HG03025 (cell line): ENCODE measurements around the gene RPUSD3.
"Not testable (repeated sequence)": the region's sequence is repeated elsewhere in the genome, so short reads cannot be mapped to it uniquely, and the experiment has no call there.

Experiments
- ATAC-seq: cut with Tn5 transposase; IDR thresholded peaks from one replicate; pipeline ENCODE4 v1.9.1; 2021; ENCODE audit warnings: mild to moderate bottlenecking, moderate library complexity; ENCODE audit not compliant: unreplicated experiment, low FRiP score

The RPUSD3 gene

GRCh38 chr3:9866639-9867038 is 22.8 kb upstream of the RPUSD3 start:
- ATAC-seq = no peak

GRCh38 chr3:9865125-9865637 is 21.4 kb upstream of the RPUSD3 start:
- ATAC-seq = not testable (repeated sequence)

- no peak for ATAC-seq
Observed at GRCh38 chr3:9864200-9864927, 20.6 kb upstream of the RPUSD3 start.

GRCh38 chr3:9863058-9863772 is 19.4 kb upstream of the RPUSD3 start:
- ATAC-seq = no peak

GRCh38 chr3:9862391-9863057 is 18.7 kb upstream of the RPUSD3 start:
- ATAC-seq = no peak

- no peak for ATAC-seq
Observed at GRCh38 chr3:9861626-9862130, 17.9 kb upstream of the RPUSD3 start.

GRCh38 chr3:9861201-9861600 is 17.4 kb upstream of the RPUSD3 start:
- no peak for ATAC-seq

- no peak for ATAC-seq
Observed at GRCh38 chr3:9859530-9860025, 15.8 kb upstream of the RPUSD3 start.

- no peak for ATAC-seq
Observed at GRCh38 chr3:9855594-9855993, 11.8 kb upstream of the RPUSD3 start.

- not testable (repeated sequence) for ATAC-seq
Observed at GRCh38 chr3:9854291-9854940, 10.6 kb upstream of the RPUSD3 start.

- ATAC-seq = no peak
Observed at GRCh38 chr3:9852528-9852927, 8.7 kb upstream of the RPUSD3 start.

- not testable (repeated sequence) for ATAC-seq
Observed at GRCh38 chr3:9851926-9852325, 8.1 kb upstream of the RPUSD3 start.

- not testable (repeated sequence) for ATAC-seq
Observed at GRCh38 chr3:9851383-9851782, 7.6 kb upstream of the RPUSD3 start.

GRCh38 chr3:9848860-9849259 is 5.1 kb upstream of the RPUSD3 start:
- not testable (repeated sequence) for ATAC-seq

- ATAC-seq = not testable (repeated sequence)
Observed at GRCh38 chr3:9847870-9848269, 4.1 kb upstream of the RPUSD3 start.

- no peak for ATAC-seq
Observed at GRCh38 chr3:9846931-9847488, 3.2 kb upstream of the RPUSD3 start.

GRCh38 chr3:9846231-9846630 is 2.4 kb upstream of the RPUSD3 start:
- no peak for ATAC-seq

- no peak for ATAC-seq
Observed at GRCh38 chr3:9841015-9841414, 2.8 kb downstream of the RPUSD3 start.

GRCh38 chr3:9838856-9839255 is 5.0 kb downstream of the RPUSD3 start:
- no peak for ATAC-seq
